ENCODE results near the gene SCARB1.
A peak's percentile ranks its signal among the peaks of the same experiment; 100 is the strongest.

Gene SCARB1

DNA sequence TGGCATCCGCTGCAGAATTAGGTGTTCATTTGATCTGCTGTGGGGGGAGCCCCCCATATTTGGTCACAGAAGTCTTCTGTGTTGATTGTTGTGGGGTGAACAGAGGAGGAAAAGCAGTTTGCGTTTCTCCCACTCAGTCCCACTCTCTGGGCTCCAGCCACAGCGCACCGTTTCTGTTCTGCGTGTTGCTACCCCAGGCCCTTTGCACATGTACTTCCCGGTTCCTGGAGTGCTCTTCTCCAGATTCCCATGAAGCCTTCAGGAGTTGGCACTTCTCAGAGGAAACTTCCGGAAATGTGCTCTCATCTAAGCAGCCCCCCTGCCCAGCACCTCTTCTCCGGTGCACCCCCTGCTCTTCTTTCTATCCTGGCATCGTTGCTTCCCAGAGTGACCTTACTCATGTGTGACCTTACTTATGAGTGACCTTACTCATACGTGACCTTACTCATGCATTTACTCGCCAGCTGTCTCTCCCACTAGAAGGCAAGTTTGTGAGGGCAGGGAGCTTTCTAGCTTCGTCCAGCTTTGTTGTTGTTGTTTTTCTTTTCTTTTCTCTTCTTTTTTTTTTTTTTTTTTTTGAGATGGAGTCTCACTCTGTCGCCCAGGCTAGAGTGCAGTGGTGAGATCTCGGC lies 93.7 kb downstream of the SCARB1 start:
- H3K4ac ChIP-seq (ENCODE audit: low read length): no peak overlapping the region
- H3K4me1 ChIP-seq (ENCODE audit: control insufficient read depth in 2 of 2, insufficient read depth in 1 of 2, low read depth in 1 of 2, low read length in 2 of 2): peaks cover 0 to 3% of the 10 kb centered on the region in 2 donors
- H3K23ac ChIP-seq (ENCODE audit: low read depth, low read length, poor library complexity): no peak overlapping the region
- no peak overlapping the region for H3K27ac ChIP-seq (replicated peaks; ENCODE audit: low read length)
- no peak overlapping the region for H2BK12ac ChIP-seq (ENCODE audit: low read length)
- H3K4me2 ChIP-seq (ENCODE audit: insufficient read depth, low read length, poor library complexity, severe bottlenecking): no peak overlapping the region
- H3K79me1 ChIP-seq (ENCODE audit: low read depth, low read length): no peaks in the 10 kb centered on the region
- WGBS, 2 donors (ENCODE audit: extremely low coverage in 2 of 2, insufficient read length in 2 of 2, insufficient replicate concordance in 1 of 2): no CpG with 5 or more reads among the region's 14 CpGs
- no peak overlapping the region for H4K8ac ChIP-seq (ENCODE audit: low read depth, low read length)
- peak overlapping the region; percentile 22 for H2AK5ac ChIP-seq (ENCODE audit: low read depth, low read length)
- no peaks in the 10 kb centered on the region for H3K36me3 ChIP-seq (replicated peaks in 1 of 2; ENCODE audit: control insufficient read depth in 2 of 2, insufficient read depth in 2 of 2, low read length in 2 of 2)
- no peak overlapping the region for H2BK5ac ChIP-seq (ENCODE audit: low read length)
- no peak overlapping the region for H2AFZ ChIP-seq (ENCODE audit: low read length)
- no peak overlapping the region for H2BK15ac ChIP-seq (ENCODE audit: low read length)
- H3K14ac ChIP-seq (ENCODE audit: low read length): no peak overlapping the region
- H3K9me3 ChIP-seq (replicated peaks in 1 of 2; ENCODE audit: control insufficient read depth in 2 of 2, insufficient read depth in 1 of 2, low read depth in 1 of 2, low read length in 2 of 2): peaks cover 0 to 19% of the 10 kb centered on the region in 2 donors
- no peak for DNase-seq (ENCODE audit: low spot score)
- no peak overlapping the region for H4K91ac ChIP-seq (ENCODE audit: low read depth, low read length, poor library complexity)
- H3K27me3 ChIP-seq (ENCODE audit: control insufficient read depth in 3 of 3, insufficient read depth in 3 of 3, low read depth in 1 of 3, low read length in 3 of 3): no peaks in the 10 kb centered on the region
- H3K9ac ChIP-seq (ENCODE audit: low read depth, low read length, poor library complexity): no peak overlapping the region
- no peak overlapping the region for H3K4me3 ChIP-seq (ENCODE audit: low read length in 2 of 2)
- H2BK120ac ChIP-seq (ENCODE audit: low read depth, low read length): no peak overlapping the region
- no peak overlapping the region for H3K18ac ChIP-seq (ENCODE audit: low read length)

DNA sequence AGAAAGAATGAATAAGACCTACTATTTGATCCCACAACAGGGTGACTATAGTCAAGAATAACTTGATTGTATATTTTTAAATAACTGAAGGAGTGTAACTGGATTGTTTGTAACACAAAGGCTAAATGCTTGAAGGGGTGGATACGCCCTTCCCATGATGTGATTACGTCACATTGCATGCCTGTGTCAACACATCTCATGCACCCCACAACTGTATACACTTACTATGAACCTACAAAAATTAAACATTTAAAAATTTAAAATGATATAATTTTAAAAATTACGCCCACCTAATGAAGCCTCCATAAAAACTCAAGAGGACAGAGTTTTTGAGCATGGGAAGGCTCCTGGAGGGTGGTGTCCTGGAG lies 94.5 kb downstream of the SCARB1 start:
- no peak overlapping the region for H3K27ac ChIP-seq (replicated peaks; ENCODE audit: low read length)
- no peak overlapping the region for H3K4me3 ChIP-seq (ENCODE audit: low read length in 2 of 2)
- H3K14ac ChIP-seq (ENCODE audit: low read length): no peak overlapping the region
- H3K27me3 ChIP-seq (ENCODE audit: control insufficient read depth in 3 of 3, insufficient read depth in 3 of 3, low read depth in 1 of 3, low read length in 3 of 3): no peaks in the 10 kb centered on the region
- H2BK5ac ChIP-seq (ENCODE audit: low read length): no peak overlapping the region
- H4K8ac ChIP-seq (ENCODE audit: low read depth, low read length): no peak overlapping the region
- H3K79me1 ChIP-seq (ENCODE audit: low read depth, low read length): no peaks in the 10 kb centered on the region
- H3K23ac ChIP-seq (ENCODE audit: low read depth, low read length, poor library complexity): no peak overlapping the region
- no CpG with 5 or more reads among the region's 3 CpGs for WGBS, 2 donors (ENCODE audit: extremely low coverage in 2 of 2, insufficient read length in 2 of 2, insufficient replicate concordance in 1 of 2)
- H3K9ac ChIP-seq (ENCODE audit: low read depth, low read length, poor library complexity): no peak overlapping the region
- no peak overlapping the region for H3K4me2 ChIP-seq (ENCODE audit: insufficient read depth, low read length, poor library complexity, severe bottlenecking)
- no peaks in the 10 kb centered on the region for H3K36me3 ChIP-seq (replicated peaks in 1 of 2; ENCODE audit: control insufficient read depth in 2 of 2, insufficient read depth in 2 of 2, low read length in 2 of 2)
- peaks cover 0 to 3% of the 10 kb centered on the region in 2 donors for H3K4me1 ChIP-seq (ENCODE audit: control insufficient read depth in 2 of 2, insufficient read depth in 1 of 2, low read depth in 1 of 2, low read length in 2 of 2)
- H2BK120ac ChIP-seq (ENCODE audit: low read depth, low read length): no peak overlapping the region
- H2BK12ac ChIP-seq (ENCODE audit: low read length): no peak overlapping the region
- H2AK5ac ChIP-seq (ENCODE audit: low read depth, low read length): no peak overlapping the region
- DNase-seq (ENCODE audit: low spot score): no peak
- no peak overlapping the region for H3K4ac ChIP-seq (ENCODE audit: low read length)
- no peak overlapping the region for H3K18ac ChIP-seq (ENCODE audit: low read length)
- H4K91ac ChIP-seq (ENCODE audit: low read depth, low read length, poor library complexity): no peak overlapping the region
- H2AFZ ChIP-seq (ENCODE audit: low read length): no peak overlapping the region
- peaks cover 5 to 19% of the 10 kb centered on the region in 2 donors for H3K9me3 ChIP-seq (replicated peaks in 1 of 2; ENCODE audit: control insufficient read depth in 2 of 2, insufficient read depth in 1 of 2, low read depth in 1 of 2, low read length in 2 of 2)
- no peak overlapping the region for H2BK15ac ChIP-seq (ENCODE audit: low read length)

DNA sequence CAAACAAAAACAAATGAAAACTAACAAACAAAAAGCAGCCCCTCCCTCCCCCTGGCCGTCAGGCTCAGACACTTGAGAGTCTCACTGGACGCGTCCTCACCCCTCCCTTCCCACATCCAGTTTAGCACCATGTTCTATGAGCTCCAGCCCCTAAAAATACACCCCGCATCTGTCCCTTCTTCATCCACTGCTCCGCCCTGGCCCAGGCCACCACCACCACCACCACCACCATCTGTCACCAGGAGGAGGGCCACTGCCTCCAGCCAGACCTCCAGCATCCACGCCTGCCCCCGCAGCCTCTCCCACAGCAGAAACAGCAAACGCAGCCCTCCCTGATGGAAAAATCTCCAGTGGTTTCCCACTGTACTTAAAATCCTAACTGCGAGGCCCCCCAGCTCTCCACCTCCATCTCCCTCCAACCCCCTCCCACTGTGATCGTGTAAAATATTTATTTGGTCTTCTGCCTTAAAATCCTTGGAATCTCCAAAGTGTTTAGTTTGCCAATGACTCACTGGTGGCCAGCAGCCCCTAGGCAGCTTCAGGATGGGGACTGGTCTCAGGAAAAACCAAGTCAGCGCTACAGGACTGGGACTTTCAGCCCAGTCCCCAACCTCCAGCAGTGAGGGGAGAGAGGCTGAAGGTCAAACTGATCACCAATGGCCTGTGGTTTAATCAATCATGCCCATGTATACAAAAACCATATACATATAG lies 95.1 kb downstream of the SCARB1 start:
- H2BK5ac ChIP-seq (ENCODE audit: low read length): no peak overlapping the region
- H3K27ac ChIP-seq (replicated peaks; ENCODE audit: low read length): no peak overlapping the region
- H2BK120ac ChIP-seq (ENCODE audit: low read depth, low read length): no peak overlapping the region
- H3K36me3 ChIP-seq (replicated peaks in 1 of 2; ENCODE audit: control insufficient read depth in 2 of 2, insufficient read depth in 2 of 2, low read length in 2 of 2): no peaks in the 10 kb centered on the region
- H3K9me3 ChIP-seq (replicated peaks in 1 of 2; ENCODE audit: control insufficient read depth in 2 of 2, insufficient read depth in 1 of 2, low read depth in 1 of 2, low read length in 2 of 2): peaks cover 5 to 19% of the 10 kb centered on the region in 2 donors
- H4K91ac ChIP-seq (ENCODE audit: low read depth, low read length, poor library complexity): no peak overlapping the region
- no peak overlapping the region for H3K4me3 ChIP-seq (ENCODE audit: low read length in 2 of 2)
- H2AFZ ChIP-seq (ENCODE audit: low read length): no peak overlapping the region
- no CpG with 5 or more reads among the region's 11 CpGs for WGBS, 2 donors (ENCODE audit: extremely low coverage in 2 of 2, insufficient read length in 2 of 2, insufficient replicate concordance in 1 of 2)
- no peak for DNase-seq (ENCODE audit: low spot score)
- H4K8ac ChIP-seq (ENCODE audit: low read depth, low read length): no peak overlapping the region
- H3K27me3 ChIP-seq (ENCODE audit: control insufficient read depth in 3 of 3, insufficient read depth in 3 of 3, low read depth in 1 of 3, low read length in 3 of 3): no peaks in the 10 kb centered on the region
- H2BK12ac ChIP-seq (ENCODE audit: low read length): peak overlapping the region; percentile 68
- peak overlapping the region; percentile 36 for H3K18ac ChIP-seq (ENCODE audit: low read length)
- H3K14ac ChIP-seq (ENCODE audit: low read length): no peak overlapping the region
- H3K4ac ChIP-seq (ENCODE audit: low read length): no peak overlapping the region
- no peak overlapping the region for H3K4me2 ChIP-seq (ENCODE audit: insufficient read depth, low read length, poor library complexity, severe bottlenecking)
- H3K4me1 ChIP-seq (ENCODE audit: control insufficient read depth in 2 of 2, insufficient read depth in 1 of 2, low read depth in 1 of 2, low read length in 2 of 2): peaks cover 0 to 3% of the 10 kb centered on the region in 2 donors
- peak overlapping the region; percentile 26 for H3K9ac ChIP-seq (ENCODE audit: low read depth, low read length, poor library complexity)
- H2AK5ac ChIP-seq (ENCODE audit: low read depth, low read length): peak overlapping the region; percentile 36
- no peaks in the 10 kb centered on the region for H3K79me1 ChIP-seq (ENCODE audit: low read depth, low read length)
- H3K23ac ChIP-seq (ENCODE audit: low read depth, low read length, poor library complexity): no peak overlapping the region
- H2BK15ac ChIP-seq (ENCODE audit: low read length): no peak overlapping the region

DNA sequence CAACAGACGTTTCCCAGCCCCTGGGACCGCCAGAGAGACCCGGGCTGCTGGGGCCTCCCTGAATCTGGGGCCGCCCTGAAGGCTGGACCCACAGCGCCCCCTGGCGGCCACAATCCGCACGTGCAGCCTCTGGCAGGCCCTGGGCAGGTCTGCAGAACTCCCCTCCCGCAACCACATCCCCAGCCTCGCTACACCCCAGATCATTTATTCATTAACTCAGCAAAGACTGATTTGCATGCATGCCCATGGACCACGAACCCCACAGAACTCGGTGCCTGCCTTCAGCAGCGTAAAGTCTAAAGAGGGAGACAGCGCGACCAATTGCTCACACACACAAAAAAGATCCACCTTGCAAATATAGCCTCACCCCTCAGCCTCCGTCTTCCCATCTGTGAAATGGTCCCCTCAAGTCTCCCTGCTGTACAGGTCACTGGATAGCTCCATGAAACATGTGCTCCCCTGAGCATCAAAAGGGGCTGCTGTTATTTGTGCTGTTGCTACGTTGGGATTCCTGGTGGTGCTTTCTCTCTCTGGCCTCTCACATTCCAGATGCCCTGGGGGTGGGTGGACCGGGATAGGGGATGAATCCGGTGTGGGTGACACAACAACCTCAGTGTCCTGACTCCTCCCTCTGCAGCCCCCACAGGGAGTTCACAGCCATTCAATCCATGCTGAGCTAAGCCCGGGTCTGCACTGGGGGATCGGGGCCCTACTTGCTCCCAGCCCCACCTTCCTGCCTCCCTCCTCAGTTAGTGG lies 96.4 kb downstream of the SCARB1 start:
- no peak overlapping the region for H3K4me3 ChIP-seq (ENCODE audit: low read length in 2 of 2)
- no peak overlapping the region for H2BK12ac ChIP-seq (ENCODE audit: low read length)
- no peaks in the 10 kb centered on the region for H3K79me1 ChIP-seq (ENCODE audit: low read depth, low read length)
- no peak overlapping the region for H4K8ac ChIP-seq (ENCODE audit: low read depth, low read length)
- no peak overlapping the region for H4K91ac ChIP-seq (ENCODE audit: low read depth, low read length, poor library complexity)
- peak overlapping the region; percentile 1 for H3K23ac ChIP-seq (ENCODE audit: low read depth, low read length, poor library complexity)
- DNase-seq (ENCODE audit: low spot score): peak; percentile 76
- no peak overlapping the region for H3K4me2 ChIP-seq (ENCODE audit: insufficient read depth, low read length, poor library complexity, severe bottlenecking)
- H2BK15ac ChIP-seq (ENCODE audit: low read length): peak overlapping the region; percentile 8
- H2BK120ac ChIP-seq (ENCODE audit: low read depth, low read length): no peak overlapping the region
- peak overlapping the region; percentile 31 for H3K18ac ChIP-seq (ENCODE audit: low read length)
- no peak overlapping the region for H3K9ac ChIP-seq (ENCODE audit: low read depth, low read length, poor library complexity)
- no peak overlapping the region for H3K14ac ChIP-seq (ENCODE audit: low read length)
- H2AFZ ChIP-seq (ENCODE audit: low read length): no peak overlapping the region
- peaks cover 0 to 1% of the 10 kb centered on the region in 2 donors for H3K4me1 ChIP-seq (ENCODE audit: control insufficient read depth in 2 of 2, insufficient read depth in 1 of 2, low read depth in 1 of 2, low read length in 2 of 2)
- H3K36me3 ChIP-seq (replicated peaks in 1 of 2; ENCODE audit: control insufficient read depth in 2 of 2, insufficient read depth in 2 of 2, low read length in 2 of 2): no peaks in the 10 kb centered on the region
- no peak overlapping the region for H3K4ac ChIP-seq (ENCODE audit: low read length)
- H3K27me3 ChIP-seq (ENCODE audit: control insufficient read depth in 3 of 3, insufficient read depth in 3 of 3, low read depth in 1 of 3, low read length in 3 of 3): no peaks in the 10 kb centered on the region
- no CpG with 5 or more reads among the region's 21 CpGs for WGBS, 2 donors (ENCODE audit: extremely low coverage in 2 of 2, insufficient read length in 2 of 2, insufficient replicate concordance in 1 of 2)
- H3K9me3 ChIP-seq (replicated peaks in 1 of 2; ENCODE audit: control insufficient read depth in 2 of 2, insufficient read depth in 1 of 2, low read depth in 1 of 2, low read length in 2 of 2): peaks cover 8 to 23% of the 10 kb centered on the region in 2 donors
- H2AK5ac ChIP-seq (ENCODE audit: low read depth, low read length): no peak overlapping the region
- H3K27ac ChIP-seq (replicated peaks; ENCODE audit: low read length): no peak overlapping the region
- no peak overlapping the region for H2BK5ac ChIP-seq (ENCODE audit: low read length)
